Stimulated activated CD4-positive, alpha-beta T cell treated with anti-CD3 and anti-CD28 coated beads, Interleukin-1b, Interleukin-23, amount 100 ng/mL, for 48 hours (primary cell): ENCODE results near the gene MAP1LC3B2.

Source experiments
- DNase-seq: peaks from one replicate; pipeline ENCODE4 v3.0.0-alpha.2; 2020

MAP1LC3B2 gene

DNA sequence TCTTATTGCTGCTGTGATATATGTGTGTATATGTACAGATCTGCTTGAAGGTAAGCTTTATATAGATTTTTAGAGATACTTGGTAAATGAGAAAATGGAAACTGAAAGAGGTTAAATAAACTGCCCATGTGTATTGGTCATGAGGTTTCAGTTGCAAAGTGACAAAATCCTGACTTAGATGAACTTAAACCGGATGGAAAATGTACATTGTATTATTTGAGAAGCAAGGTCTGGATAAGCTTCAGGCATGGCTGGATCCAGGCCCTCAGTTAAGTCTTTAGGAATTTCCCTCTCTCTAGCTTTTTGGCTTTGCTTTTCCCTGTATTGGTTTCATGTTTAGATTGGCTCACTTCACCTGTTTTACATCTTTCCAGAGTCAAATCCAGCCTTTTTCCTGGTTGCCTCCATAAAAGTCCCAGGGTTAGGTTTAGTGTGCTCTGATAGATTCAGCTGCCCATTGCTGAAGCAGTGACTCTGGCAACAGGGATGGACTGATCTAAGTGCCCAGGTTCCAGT, 21.0 kb upstream of the MAP1LC3B2 start:
- DNase-seq: no peak

DNA sequence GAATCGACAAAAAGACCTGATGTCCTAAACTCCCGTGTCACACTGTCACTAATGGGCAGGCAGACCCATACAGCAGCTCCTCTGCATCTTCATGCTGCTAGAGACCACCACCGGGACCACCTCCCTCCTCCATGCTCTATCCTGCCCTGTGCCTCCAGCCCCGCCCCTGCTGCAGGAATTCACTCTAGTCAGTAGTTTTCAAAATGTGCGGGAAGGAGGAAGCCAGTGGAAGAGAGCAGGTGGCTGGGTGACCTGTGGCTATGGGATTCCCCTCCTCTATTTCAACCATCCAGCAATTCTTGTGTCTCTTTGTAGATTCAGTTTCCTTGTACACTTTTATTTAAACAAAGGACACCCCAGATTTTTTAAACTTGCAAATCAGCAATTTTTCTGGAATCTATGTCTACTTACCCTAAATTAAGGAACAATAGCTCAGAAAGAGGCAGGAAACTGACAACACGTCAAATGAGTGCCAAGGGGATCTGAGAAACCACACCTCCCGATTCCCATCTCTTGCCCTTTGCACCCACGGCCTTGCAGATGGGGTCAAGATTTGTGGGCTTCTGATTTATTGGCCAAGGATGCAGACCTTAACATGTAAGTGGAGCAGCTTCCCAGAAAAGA, 20.4 kb upstream of the MAP1LC3B2 start:
- DNase-seq: no peak

DNA sequence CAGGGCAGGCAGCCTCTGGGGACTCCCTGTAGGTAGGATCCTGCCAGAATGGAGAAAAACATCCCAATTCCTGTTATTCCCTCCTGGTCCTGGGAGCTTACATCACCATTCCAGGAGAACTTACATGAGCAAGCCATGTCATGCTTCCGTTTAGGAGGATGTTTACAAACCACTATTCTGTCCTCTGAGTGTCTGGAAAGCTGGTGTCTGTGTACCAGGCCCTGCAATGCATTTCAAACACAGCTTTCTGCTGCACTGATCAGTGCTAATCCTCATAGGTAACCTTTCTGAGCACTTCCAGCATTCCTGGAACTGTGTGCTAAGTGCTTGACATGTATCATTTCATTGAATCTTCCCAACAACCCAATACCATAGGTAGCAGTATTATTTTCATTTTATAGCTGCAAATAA, 19.8 kb upstream of the MAP1LC3B2 start:
- DNase-seq: no peak

DNA sequence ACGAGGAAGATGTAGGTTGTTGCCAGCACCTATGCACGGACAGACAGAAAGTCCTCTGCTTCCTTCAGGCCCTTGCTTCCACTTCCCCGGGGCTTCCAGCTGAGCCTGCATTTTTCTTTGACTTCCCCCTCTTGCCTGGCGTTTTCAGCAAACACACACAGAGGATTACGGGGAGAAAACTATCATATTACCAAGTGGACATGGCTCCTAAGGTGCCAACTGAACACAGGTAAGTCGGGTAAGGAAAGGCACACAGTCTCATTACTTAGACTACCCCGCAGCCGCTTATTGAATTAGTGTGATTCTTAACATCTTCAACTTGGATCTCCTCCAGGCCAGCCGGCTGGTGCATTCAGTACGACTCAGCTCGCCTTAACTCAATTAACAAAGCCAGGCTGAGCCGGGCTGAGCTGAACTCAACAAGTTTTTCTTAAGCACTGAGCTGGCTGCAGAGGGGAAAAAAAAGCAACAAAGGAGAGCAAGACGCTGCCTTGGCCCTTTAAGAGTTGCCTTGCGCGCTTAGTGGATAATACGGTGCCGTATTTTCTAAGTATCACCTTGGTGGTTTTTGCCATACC, 19.2 kb upstream of the MAP1LC3B2 start:
- no peak for DNase-seq

DNA sequence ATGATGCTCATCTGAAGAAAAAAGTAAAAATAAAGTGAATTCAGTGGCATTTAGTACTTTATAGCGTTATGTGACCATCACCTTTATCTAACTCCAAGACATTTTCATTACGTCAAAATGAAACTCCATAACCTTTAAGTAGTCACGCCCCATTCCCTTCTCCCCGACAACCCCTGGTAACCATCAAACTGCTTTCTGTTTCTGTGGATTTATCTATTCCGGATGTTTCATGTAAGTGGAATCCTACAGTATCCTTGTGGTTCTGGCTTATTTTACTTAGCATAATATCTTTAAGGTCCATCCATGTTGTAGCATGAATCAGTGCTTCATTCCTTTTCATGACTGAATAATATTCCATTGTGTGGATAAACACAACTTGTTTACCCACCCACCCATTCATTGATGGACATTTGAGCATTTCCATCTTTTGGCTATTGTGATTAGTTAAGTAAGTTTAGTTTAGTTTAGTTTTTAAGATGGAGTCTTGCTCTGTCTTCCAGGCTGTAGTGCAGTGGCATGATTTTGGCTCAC, 18.5 kb upstream of the MAP1LC3B2 start:
- DNase-seq: no peak

DNA sequence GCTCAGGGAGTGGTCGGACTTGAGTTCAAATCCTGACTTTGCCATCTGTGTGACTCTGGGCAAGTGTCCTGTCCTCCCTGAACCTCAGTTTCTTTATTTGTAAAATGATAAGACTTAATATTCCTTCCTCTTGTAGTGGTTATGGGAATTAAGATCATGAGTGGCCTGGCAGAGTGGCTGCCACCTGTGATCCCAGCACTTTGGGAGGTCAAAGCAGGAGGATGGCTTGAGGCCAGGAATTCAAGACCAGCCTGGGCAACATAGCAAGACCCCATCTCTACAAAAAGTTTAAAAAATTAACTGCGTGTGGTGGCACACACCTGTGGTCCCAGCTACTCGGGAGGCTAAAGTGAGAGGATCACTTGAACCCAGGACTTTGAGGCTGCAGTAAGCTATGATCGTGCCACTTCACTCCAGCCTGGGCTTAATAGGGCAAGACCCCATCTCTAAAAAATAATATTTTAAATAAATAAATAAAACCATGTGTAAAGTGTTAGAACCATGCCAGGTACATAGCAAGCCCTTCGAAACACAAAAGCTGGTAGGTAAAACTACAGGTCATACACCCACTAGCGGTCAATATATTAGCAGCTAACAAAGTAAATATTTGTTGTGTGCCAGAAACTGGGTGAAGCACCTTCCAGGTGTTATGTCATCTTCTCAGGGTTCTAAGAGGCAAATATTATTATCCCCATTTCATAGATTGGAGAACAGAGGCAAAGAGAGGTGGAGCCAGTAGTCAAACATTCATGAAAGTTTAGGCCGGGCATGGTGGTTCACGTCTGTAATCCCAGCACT, 17.4 kb upstream of the MAP1LC3B2 start:
- DNase-seq: no peak

DNA sequence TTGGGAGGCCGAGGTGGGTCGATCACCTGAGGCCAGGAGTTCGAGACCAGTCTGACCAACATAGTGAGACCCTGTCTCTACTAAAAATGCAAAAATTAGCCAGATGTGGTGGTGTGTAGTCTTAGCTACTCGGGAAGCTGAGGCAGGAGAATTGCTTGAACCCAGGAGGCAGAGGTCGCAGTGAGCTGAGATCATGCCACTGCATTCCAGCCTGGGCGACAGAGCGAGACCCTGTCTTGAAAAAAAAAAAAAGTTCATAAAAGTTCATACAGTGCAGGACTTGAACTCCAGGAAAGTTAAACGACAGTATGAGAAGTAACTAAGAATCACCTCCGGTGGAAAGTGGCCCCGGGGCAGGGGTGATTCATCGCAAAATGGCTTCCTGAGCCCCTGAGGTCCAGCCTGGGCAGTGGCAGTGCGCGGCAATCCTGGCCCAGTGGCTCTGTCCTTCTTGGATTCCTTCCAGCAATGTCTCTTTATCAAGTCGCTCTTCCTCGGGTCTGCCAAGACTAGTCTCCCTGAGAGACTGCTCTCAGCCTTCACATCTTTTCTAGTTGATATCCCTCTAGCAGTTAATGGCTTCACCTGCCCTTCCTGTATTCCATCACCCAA, 16.7 kb upstream of the MAP1LC3B2 start:
- no peak for DNase-seq

DNA sequence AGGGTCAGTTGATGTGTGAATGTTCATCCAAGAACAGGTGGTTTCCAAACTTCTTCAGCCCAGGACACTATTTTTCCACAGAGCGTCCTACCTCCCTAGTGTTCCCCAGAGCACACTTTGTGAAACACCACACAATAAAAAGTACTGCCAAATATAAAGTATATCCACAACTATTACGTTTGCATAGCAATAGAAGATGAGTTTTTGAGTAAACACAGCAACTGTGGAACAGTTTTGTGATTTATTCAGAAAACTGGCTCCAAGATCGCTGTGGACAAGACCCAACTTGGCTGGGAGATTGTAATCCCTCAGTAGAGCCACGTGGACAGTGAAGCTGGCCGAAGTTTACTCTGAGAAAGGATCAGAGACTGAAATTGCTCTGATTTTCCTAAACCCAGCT, 14.5 kb upstream of the MAP1LC3B2 start:
- DNase-seq: no peak

DNA sequence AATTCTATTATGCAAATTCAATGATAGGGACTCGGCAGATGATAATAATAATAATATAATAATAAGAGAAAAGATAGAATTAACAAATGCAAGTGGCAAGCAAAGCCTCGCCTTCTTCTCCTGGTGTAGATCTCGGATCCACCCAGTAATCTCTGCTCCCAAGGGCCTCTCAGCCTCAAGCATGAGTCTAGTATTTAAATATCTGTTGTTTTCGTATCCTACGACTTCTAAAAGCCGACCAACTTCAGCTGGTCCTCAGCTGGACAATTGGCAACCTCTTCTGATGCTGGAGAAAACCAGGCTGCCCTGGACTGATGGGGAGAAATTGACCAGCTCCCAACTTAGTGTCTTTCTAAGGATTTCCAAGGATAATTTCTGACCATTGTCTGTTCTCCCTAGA, 14.0 kb upstream of the MAP1LC3B2 start:
- no peak for DNase-seq

DNA sequence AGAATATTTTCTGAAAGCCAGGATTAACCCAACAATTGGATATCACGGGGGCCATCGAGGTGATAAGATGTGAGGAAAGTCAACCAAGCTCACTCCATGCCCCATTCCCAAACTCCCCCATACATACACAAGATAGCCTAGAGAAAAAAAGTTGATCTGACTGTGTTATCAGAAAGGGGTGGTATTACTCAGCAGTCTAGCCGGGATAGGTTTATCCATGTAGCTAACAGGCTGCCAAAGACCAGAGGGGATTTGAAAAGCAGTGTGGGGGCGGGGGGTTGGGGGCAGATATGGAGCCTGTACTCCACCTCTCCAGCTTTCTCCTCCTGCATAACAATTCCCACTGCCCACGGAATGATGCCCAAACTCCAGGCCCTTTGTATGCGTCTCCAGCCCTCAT, 13.2 kb upstream of the MAP1LC3B2 start:
- DNase-seq: no peak

DNA sequence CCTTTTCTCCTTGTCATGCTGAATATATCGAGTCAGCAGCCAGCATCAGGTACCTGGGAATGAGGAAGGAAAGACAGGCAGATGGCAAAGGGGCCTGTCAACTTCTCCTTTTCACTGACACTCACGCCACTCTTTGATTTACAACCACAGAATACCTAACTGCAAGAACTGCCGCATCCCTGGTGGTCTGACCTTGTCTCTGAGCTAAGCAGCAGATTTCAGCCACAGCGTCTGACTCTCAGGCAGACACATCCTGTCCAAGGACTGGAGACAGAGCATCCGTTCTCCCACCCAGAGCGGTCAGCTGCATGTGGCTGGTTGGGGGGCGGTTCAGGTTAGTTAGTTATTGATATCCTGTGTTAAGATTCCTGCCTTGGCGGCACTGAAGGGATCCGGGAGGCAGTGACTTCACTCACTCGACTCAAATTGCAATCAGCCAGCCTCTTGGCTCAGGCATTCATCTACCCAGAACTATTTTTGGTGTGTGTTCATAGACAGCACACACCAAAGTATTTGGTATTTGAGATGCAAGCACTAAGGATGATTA, 11.2 kb upstream of the MAP1LC3B2 start:
- no peak for DNase-seq

DNA sequence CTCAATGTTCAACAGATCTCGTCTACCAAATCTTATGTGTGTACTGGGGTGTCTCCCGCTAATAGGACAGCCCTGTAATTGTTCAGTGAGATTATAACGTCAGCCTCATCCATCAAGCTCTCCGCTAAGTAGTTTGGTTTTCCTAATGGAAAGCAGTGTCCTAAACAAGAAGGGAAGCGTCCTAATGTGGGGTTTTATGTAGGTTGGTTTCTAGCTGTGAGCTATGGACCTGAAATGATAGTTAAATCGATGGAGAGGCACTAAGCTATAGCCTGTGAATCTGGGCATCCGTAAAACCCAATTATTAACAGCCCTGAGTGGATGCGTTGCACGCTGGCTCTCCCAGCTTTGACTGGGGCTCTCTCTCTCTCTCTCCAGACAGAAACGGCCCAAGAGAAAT, 9.2 kb upstream of the MAP1LC3B2 start:
- DNase-seq: no peak

DNA sequence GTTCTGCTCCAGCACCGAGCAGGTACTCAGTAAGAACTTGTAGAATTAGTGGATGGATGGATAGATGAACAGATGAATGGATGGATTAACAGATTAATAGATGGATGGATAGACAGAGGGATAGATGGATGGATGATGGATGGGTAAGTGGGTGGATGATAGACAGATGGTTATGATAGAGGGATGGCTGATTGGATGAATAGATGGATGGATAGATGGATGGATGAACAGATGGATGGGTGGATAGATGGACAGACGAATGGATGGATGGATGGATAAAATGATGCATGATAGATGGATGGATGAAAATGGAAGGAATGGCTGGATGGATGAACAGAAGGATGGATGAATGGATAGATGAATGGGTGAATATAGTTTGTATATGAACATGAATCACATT, 8.0 kb upstream of the MAP1LC3B2 start:
- no peak for DNase-seq

DNA sequence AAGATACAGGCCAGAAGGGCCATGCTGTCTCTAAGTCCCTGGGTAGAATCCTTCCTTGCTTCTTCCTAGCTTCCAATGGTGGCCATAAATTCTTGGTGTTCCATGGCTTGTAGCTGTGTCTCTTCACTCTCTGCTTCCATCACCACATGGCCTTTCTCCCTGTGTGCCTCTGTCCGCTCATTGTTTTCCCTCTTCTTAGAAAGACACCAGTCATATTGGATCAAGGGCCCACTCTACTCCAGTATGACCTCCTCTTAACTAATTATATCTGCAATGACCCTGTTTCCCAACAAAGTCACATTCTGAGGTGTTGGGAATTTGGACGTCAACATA, 7.6 kb upstream of the MAP1LC3B2 start:
- no peak for DNase-seq

DNA sequence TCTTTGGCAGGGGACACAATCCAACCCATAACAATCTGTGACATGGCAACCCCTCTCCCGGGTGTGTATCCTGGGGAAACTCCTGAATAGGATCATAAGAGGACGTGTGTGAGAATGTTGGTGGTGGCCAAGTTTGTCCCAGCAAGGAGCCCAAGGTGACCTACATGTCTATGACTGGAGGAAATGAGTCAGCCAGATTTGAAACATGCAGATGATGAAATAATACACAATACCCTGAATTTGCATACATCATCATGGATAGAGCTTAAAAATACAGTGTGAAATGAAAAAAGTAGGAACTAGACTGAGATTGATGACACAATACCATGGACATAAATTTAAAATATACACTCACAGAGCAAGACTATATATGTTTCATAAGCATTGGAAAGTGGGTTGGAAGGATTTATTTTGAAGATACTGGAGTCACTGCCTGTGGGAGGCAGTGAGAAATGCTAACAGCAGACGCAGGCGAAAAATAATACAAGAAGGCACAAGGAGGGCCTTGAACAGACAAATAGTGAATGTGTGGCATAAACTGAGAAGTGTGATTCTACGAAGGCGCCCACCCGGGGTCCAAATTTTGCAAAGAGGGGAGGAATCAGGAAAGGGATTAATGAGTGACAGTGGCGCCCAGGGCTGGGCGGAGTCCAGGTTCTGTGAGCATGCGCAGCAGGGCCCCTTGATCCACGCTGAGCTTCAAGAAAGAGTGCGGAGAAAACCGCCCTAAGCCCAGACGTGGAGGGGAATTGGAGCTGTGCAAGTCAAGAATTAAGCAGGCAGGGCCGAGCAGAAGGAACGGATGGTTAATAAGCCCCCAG, 7.0 kb upstream of the MAP1LC3B2 start:
- DNase-seq: no peak

DNA sequence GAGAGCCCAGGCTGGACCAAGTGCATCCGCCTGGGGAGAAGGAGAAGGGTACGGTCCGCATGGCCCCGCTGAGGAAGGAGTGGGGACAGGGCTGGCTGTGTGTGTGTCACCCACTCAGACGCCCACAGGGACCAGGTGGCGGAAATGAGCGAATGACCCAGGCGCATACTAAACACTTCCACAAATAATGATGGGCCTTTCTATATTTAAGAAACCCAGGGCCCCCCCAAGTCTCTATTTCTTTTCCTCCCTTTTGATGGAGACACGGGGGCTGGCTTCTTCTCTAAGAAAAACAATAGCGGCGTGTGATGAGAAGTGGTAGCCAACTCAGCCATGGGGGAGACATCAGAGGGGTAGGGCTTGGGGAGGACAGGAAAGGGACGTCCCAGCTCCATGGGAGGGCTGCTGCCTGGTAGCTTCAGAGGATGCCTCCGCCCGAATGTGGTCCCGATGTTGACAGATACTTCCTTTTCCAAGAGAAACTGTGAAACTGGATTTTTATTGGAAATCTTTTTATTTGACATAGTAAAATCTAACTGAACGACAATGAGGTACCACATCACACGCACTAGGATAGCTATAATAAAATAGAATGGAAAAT, 6.3 kb upstream of the MAP1LC3B2 start:
- DNase-seq: no peak

DNA sequence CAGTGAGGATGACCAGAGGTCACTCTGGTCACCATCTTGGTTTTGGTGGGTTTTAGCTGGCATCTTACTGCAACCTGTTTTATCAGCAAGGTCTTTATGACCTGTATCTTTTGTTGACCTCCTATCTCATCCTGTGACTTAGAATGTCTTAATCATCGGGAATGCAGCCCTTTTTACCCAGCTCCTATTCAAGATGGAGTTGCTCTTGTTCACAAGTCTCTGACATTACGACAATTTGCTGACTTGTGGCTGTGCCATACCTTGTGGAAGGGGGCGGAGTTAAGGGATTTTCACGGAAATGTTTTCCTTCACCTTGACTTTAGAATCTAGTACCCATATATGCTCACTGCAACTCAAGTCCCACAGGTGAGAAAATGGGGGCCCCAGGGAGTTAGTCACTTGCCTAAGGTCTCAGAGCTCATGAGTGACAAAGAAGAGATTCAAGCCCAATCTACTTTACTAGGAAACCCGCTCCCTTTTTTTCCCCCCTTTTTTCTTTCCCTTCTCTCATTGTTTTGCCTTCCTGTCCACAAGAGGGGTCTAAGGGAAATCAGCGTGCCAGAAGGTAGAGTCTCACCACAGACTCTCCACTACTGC, 2.7 kb upstream of the MAP1LC3B2 start:
- DNase-seq: no peak

DNA sequence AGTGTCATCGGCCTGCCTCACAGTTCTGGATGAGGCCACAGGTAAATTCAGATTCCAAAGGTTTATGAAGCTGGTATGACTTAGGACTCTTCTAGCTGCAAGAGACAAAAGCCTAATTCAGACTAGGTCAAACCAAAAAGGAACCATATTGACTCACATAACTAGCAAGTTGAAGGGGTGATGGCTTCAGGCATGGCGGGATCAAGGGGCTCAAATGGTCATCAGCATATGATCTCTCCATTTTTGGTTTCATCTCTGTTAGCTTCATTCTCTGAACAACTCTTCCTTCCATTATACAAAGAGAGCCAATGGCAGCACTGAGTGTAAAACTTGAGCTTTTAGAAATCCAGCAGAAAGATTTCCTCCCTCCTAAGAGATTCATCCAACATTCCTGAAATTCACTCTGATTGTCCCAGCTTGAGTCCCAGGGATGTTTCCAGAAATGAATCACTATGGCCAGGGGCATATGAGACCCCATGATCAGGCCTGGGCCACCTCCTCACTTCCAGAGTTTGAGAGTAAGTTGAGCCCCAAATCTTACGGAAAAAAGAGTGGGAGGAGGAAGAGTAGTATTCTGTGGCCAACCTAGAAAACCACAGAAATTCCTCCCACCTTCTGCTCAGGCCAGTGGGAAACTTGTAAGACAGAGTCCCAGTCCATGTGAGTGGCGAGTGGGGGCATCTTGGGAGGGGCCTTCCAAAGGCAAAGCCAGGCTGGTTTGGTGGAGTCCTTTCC, 2.0 kb upstream of the MAP1LC3B2 start:
- no peak for DNase-seq

DNA sequence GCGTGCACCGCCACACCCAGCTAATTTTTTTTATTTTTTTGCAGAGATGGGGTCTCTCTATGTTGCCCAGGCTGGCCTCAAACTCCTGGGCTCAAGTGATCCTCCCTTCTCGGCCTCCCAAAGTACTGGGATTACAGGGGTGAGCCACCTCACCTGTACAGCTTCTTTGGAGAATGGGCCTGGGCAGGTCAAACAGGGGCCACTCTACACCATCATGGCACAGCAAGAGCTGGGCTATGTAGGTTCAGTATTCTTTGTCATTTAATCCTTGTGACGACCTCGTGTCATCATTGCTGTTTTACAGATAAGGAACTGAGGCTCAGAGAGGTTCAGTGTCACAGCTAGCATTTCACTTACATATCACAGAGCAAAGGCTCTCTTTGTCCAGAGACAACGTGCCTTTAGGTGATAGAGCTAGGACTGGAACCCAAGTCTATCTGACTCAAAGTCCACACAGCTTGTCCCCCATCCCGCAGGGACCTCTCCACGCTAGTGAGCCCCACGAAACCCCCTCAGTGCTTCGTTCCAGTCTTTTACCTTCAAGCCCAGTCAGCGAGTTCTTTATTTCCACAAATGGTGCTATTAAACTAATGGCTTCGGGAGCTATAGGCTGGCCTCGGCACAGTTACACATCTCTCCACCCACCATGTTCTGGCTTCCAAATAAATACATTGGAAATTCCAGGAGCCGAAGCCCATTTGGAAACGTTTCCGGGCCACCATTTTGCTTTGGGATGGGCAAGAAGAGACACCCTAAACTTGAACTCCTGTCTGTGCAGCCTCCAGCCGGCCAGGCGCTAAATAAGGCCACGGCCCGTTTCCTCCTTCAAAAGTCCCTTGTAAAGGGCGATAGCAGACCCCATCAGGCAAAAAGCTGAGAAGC, 660 bp upstream of the MAP1LC3B2 start:
- no peak for DNase-seq
